Lower lobe of right lung (tissue), 2 donors: ENCODE data around the gene ZNF169. TPM values are rescaled to one million over a fixed set of nuclear protein-coding genes. Genes with fewer than 3 reads are reported as not detected.
"Not testable (repeated sequence)": the region's sequence is repeated elsewhere in the genome, so short reads cannot be mapped to it uniquely, and the experiment has no call there.

Source experiments
- ATAC-seq, 2 donors: fragments of 200-7000 bp; cut with Tn5 transposase; one replicate each; pipeline ENCODE4 v1.9.1; 2020 to 2022; ENCODE audit warnings: mild to moderate bottlenecking in 2 of 2, moderate library complexity in 2 of 2
- DNase-seq: peaks from one replicate; pipeline ENCODE4 v3.0.0-alpha.2; 2020
- H3K27ac ChIP-seq: fragments of 200-600 bp; one replicate; pipeline ENCODE4 v1.8.0; 2022
- H3K27me3 ChIP-seq: fragments of 200-600 bp; one replicate; pipeline ENCODE4 v1.8.0; 2022; ENCODE audit warnings: low read depth
- H3K36me3 ChIP-seq: fragments of 200-600 bp; one replicate; pipeline ENCODE4 v1.8.0; 2022; ENCODE audit warnings: mild to moderate bottlenecking
- H3K4me1 ChIP-seq: fragments of 200-600 bp; one replicate; pipeline ENCODE4 v1.8.0; 2022
- H3K4me3 ChIP-seq: fragments of 200-600 bp; one replicate; pipeline ENCODE4 v1.8.0; 2022; ENCODE audit warnings: mild to moderate bottlenecking
- H3K9me3 ChIP-seq: fragments of 200-600 bp; one replicate; pipeline ENCODE4 v1.8.0; 2022
- intact Hi-C: fragments of 100-400 bp; cut with DNase I; formaldehyde crosslinking; loops from one replicate; pipeline ENCODE4 v1.11.0; 2022
- total RNA-seq: library from RNA; stranded (reverse); fragmentation: NEBNext Ultra II Directional; extraction: Animal tissue kit (Norgen Biotek cat#: 25700); gene quantifications from one replicate; pipeline ENCODE4 v1.2.1, GENCODE V29; 2021
- donor health status: DM: no; HTN: yes; CAD: no; lungs with severe emphysema.

ZNF169 gene
- total RNA-seq, 1 donor from 2014 or later = 6.1 TPM

GRCh38 chr9:94339657-94340056 lies 80.6 kb downstream of the ZNF169 start:
- DNase-seq, H3K9me3 ChIP-seq, intact Hi-C loops, H3K27me3 ChIP-seq, H3K36me3 ChIP-seq, ATAC-seq, H3K27ac ChIP-seq, H3K4me3 ChIP-seq, H3K4me1 ChIP-seq: not testable (repeated sequence)

DNA sequence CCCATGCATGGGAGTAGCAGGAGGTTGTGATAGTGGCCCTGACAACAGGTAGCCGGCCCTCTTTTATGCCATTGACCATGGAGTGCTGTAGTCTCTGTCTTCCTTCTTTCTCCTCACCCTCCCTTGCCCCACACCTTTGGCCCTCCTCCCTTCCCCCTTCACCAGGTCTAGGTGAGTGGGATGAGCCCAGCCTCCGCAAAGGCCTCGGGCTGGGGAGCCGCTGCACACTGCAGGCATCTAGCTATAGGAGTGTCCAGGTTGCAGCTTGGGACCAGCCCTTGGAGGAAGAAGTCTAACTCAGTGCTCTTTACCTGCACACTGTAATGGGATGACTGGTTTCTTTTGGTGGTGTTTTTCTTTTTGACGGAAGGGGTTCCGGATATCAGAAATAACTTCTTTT lies 81.7 kb downstream of the ZNF169 start:
- H3K27me3 ChIP-seq, H3K4me3 ChIP-seq, DNase-seq, intact Hi-C loops, H3K9me3 ChIP-seq, H3K36me3 ChIP-seq, H3K4me1 ChIP-seq, H3K27ac ChIP-seq: not testable (repeated sequence)
- ATAC-seq = peak in 1 of 2 donors; percentile 13

DNA sequence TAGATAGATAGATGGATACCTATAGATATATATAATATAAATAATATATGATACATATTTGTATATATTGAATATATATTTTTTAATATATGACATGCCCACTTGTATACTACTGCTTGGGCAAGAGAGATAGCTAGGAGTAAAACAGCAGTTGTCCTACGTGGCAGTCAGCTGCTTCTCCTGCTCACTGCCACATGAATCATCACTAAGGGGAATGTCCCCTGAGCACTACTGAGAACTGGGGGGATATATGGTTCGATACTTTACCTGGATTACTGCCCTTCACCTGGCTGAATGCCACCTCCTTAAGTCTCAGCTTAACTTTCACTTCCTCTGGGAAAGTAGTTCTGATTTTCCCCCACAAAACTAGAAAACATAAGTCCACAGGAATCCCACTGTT lies 82.6 kb downstream of the ZNF169 start:
- H3K4me3 ChIP-seq, ATAC-seq, DNase-seq, H3K27me3 ChIP-seq, H3K36me3 ChIP-seq, intact Hi-C loops, H3K9me3 ChIP-seq, H3K27ac ChIP-seq, H3K4me1 ChIP-seq: not testable (repeated sequence)

GRCh38 chr9:94347451-94347850 lies 88.4 kb downstream of the ZNF169 start:
- ATAC-seq, H3K4me1 ChIP-seq, H3K27ac ChIP-seq, H3K27me3 ChIP-seq, intact Hi-C loops, DNase-seq, H3K4me3 ChIP-seq, H3K36me3 ChIP-seq, H3K9me3 ChIP-seq: not testable (repeated sequence)

- H3K9me3 ChIP-seq, ATAC-seq, DNase-seq, H3K27me3 ChIP-seq, H3K36me3 ChIP-seq, H3K4me3 ChIP-seq, H3K4me1 ChIP-seq, intact Hi-C loops, H3K27ac ChIP-seq: not testable (repeated sequence)
Measured at GRCh38 chr9:94348754-94349153, 89.7 kb downstream of the ZNF169 start.

Other genes starting within 250 kb of the ZNF169 start
- gene PTPDC1, start 174.8 kb upstream of the ZNF169 start, total RNA-seq = 11.0 TPM
- gene NUTM2F, start 69.3 kb downstream of the ZNF169 start, total RNA-seq = not detected